Smooth muscle cell (in vitro differentiated cells): ENCODE results near the gene NRXN3. TPM values are rescaled to one million over a fixed set of nuclear protein-coding genes. Genes with fewer than 3 reads are reported as not detected.

Experiments used
- DNase-seq: peaks from one replicate; lab custom pipeline; 2025; ENCODE audit not compliant: unreplicated experiment; lab: John Stamatoyannopoulos, UW
- H2AFZ ChIP-seq: fragments of 200-600 bp; sonication (generic); 2 replicates; pipeline ENCODE4 v1.6.0; 2016; ENCODE audit warnings: antibody characterized with exemption, low read depth, mild to moderate bottlenecking
- H3F3A ChIP-seq: fragments of 200-600 bp; sonication (generic); 2 replicates; pipeline ENCODE4 v1.6.0; 2017; ENCODE audit warnings: antibody characterized with exemption, low read depth
- H3K27ac ChIP-seq: fragments of 200-600 bp; sonication (generic); 2 replicates; pipeline ENCODE4 v1.5.1; 2016; ENCODE audit warnings: low read depth, mild to moderate bottlenecking
- H3K27me3 ChIP-seq: fragments of 200-600 bp; sonication (generic); 2 replicates; pipeline ENCODE4 v1.6.1; 2016; ENCODE audit warnings: low read depth, mild to moderate bottlenecking
- H3K36me3 ChIP-seq: fragments of 200-600 bp; sonication (generic); 2 replicates; pipeline ENCODE4 v1.5.1; 2016; ENCODE audit warnings: low read depth
- H3K4me1 ChIP-seq: fragments of 200-600 bp; sonication (generic); 2 replicates; pipeline ENCODE4 v1.5.1; 2016; ENCODE audit warnings: low read depth
- H3K4me2 ChIP-seq: fragments of 200-600 bp; sonication (generic); 2 replicates; pipeline ENCODE4 v1.6.0; 2016; ENCODE audit warnings: mild to moderate bottlenecking
- H3K4me3 ChIP-seq: fragments of 200-600 bp; sonication (generic); 2 replicates; pipeline ENCODE4 v1.5.1; 2016; ENCODE audit warnings: mild to moderate bottlenecking
- H3K79me2 ChIP-seq: fragments of 200-600 bp; sonication (generic); 2 replicates; pipeline ENCODE4 v1.6.0; 2016; ENCODE audit warnings: low read depth, mild to moderate bottlenecking
- H3K9ac ChIP-seq: fragments of 200-600 bp; sonication (generic); 2 replicates; pipeline ENCODE4 v1.6.0; 2016; ENCODE audit warnings: low read depth
- H3K9me3 ChIP-seq: fragments of 200-600 bp; sonication (generic); replicated peaks from 2 replicates; pipeline ENCODE4 v1.5.1; 2016; ENCODE audit warnings: low read depth
- H4K20me1 ChIP-seq: fragments of 200-600 bp; sonication (generic); 2 replicates; pipeline ENCODE4 v1.6.0; 2016; ENCODE audit warnings: low read depth
- WGBS: methylation state at CpG from one replicate; pipeline ENCODE4 v1.1.7; 2016; ENCODE audit warnings: low lambda C conversion rate; 5-methylcytosine and 5-hydroxymethylcytosine counted together
- polyA plus RNA-seq: library from polyadenylated mRNA; unstranded; fragments of >200 nt; fragmentation: Nextera tagmentation; extraction: Ambion mirVana; gene quantifications from 2 replicates; pipeline ENCODE4 v1.2.1, GENCODE V29; 2016
- total RNA-seq: library from RNA; depleted of rRNA; stranded (reverse); fragments of >200 nt; gene quantifications from 2 replicates; pipeline ENCODE4 v1.2.3, GENCODE V29; 2014
- TF ChIP-seq, protein P1 (sequence below): fragments of 200-600 bp; sonication (generic); IDR thresholded peaks from 2 replicates; pipeline ENCODE4 v1.5.1; 2017; ENCODE audit warnings: borderline replicate concordance, mild to moderate bottlenecking, antibody characterized with exemption; ENCODE audit not compliant: insufficient read depth, poor library complexity, severe bottlenecking

The NRXN3 gene
- total and polyA plus RNA-seq, 2 experiments from 2014 or later, result 1.2 to 7.0 TPM

DNA sequence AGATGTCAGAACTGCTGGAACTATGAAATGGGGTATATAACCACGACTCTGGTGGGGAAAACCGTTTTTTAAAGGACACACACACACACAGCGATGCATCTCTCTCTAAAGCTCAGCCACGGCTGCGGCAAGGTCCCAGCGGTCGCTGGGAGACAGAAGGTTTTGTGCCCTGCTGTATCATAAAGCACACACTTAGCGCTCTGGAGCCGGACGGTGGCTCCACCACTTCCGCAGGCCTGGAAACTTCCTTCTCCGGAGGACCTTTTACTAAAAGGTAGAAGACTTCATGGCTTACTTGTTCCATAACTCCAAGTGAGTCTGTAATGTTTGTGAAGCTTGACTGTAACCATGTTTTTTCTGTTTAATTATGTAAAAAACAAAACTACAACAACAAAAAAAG is 1691.9 kb downstream of the NRXN3 start:
- Histone ChIP-seq H3K9ac (no peak overlapping the region), H3K9me3 (no peaks in the 10 kb centered on the region), H3F3A (no peaks in the 10 kb centered on the region), H3K27me3 (no peaks in the 10 kb centered on the region), H2AFZ (no peak overlapping the region), H3K4me3 (no peak overlapping the region), H3K79me2 (no peaks in the 10 kb centered on the region), H3K27ac (no peak overlapping the region), H3K4me1 (no peaks in the 10 kb centered on the region), H3K4me2 (no peak overlapping the region), H4K20me1 (no peaks in the 10 kb centered on the region), H3K36me3 (no peaks in the 10 kb centered on the region)
- WGBS, result 95% methylated on average over 12 of the region's 12 CpGs
- TF ChIP-seq, protein P1, sequence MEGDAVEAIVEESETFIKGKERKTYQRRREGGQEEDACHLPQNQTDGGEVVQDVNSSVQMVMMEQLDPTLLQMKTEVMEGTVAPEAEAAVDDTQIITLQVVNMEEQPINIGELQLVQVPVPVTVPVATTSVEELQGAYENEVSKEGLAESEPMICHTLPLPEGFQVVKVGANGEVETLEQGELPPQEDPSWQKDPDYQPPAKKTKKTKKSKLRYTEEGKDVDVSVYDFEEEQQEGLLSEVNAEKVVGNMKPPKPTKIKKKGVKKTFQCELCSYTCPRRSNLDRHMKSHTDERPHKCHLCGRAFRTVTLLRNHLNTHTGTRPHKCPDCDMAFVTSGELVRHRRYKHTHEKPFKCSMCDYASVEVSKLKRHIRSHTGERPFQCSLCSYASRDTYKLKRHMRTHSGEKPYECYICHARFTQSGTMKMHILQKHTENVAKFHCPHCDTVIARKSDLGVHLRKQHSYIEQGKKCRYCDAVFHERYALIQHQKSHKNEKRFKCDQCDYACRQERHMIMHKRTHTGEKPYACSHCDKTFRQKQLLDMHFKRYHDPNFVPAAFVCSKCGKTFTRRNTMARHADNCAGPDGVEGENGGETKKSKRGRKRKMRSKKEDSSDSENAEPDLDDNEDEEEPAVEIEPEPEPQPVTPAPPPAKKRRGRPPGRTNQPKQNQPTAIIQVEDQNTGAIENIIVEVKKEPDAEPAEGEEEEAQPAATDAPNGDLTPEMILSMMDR, result no peak
- no peak for DNase-seq

GRCh38 chr14:79871136-79871535 is 1701.0 kb downstream of the NRXN3 start:
- H3K4me2 ChIP-seq, result peak overlapping the region; percentile 70

GRCh38 chr14:79878229-79878628 is 1708.1 kb downstream of the NRXN3 start:
- H3K4me1 ChIP-seq, result no peaks in the 10 kb centered on the region
- H3K4me3 ChIP-seq, result no peak overlapping the region
- DNase-seq, result no peak
- no peak overlapping the region for H3K9ac ChIP-seq
- H3F3A ChIP-seq, result no peaks in the 10 kb centered on the region
- no peaks in the 10 kb centered on the region for H4K20me1 ChIP-seq
- no peaks in the 10 kb centered on the region for H3K79me2 ChIP-seq
- H3K4me2 ChIP-seq, result no peak overlapping the region
- no peaks in the 10 kb centered on the region for H3K36me3 ChIP-seq
- H3K9me3 ChIP-seq, result no peaks in the 10 kb centered on the region
- H2AFZ ChIP-seq, result no peak overlapping the region
- H3K27me3 ChIP-seq, result peaks cover 3% of the 10 kb centered on the region
- TF ChIP-seq, protein P1, result no peak
- no peak overlapping the region for H3K27ac ChIP-seq

More at GRCh38 chr14:79871136-79871535, 1701.0 kb downstream of the NRXN3 start:
- Histone ChIP-seq H3K36me3 (no peaks in the 10 kb centered on the region), H3K27me3 (peaks cover 3% of the 10 kb centered on the region), H3K4me1 (peaks cover 7% of the 10 kb centered on the region), H3K79me2 (no peaks in the 10 kb centered on the region), H4K20me1 (no peaks in the 10 kb centered on the region), H3K9me3 (no peaks in the 10 kb centered on the region), H2AFZ (no peak overlapping the region), H3K27ac (no peak overlapping the region), H3K4me3 (no peak overlapping the region), H3F3A (no peaks in the 10 kb centered on the region), H3K9ac (no peak overlapping the region)
- no peak for DNase-seq
- TF ChIP-seq, protein P1, result no peak
- 24% methylated on average over 1 of the region's 1 CpG for WGBS

GRCh38 chr14:79878785-79879184 is 1708.6 kb downstream of the NRXN3 start:
- WGBS, result 86% methylated on average over 2 of the region's 2 CpGs
- H3K79me2 ChIP-seq, result no peaks in the 10 kb centered on the region
- no peak overlapping the region for H3K9ac ChIP-seq
- H3K27ac ChIP-seq, result no peak overlapping the region
- no peaks in the 10 kb centered on the region for H3K36me3 ChIP-seq
- H3F3A ChIP-seq, result no peaks in the 10 kb centered on the region
- H3K4me2 ChIP-seq, result no peak overlapping the region
- no peaks in the 10 kb centered on the region for H3K9me3 ChIP-seq
- no peak overlapping the region for H2AFZ ChIP-seq
- H3K4me3 ChIP-seq, result no peak overlapping the region
- H3K27me3 ChIP-seq, result peaks cover 3% of the 10 kb centered on the region
- no peaks in the 10 kb centered on the region for H3K4me1 ChIP-seq
- TF ChIP-seq, protein P1, result no peak
- DNase-seq, result no peak
- no peaks in the 10 kb centered on the region for H4K20me1 ChIP-seq
